GM18868 (cell line): ENCODE data around the gene CST9.
A peak's percentile ranks its signal among the peaks of the same experiment; 100 is the strongest.

Experiments
- ATAC-seq: cut with Tn5 transposase; IDR thresholded peaks from one replicate; pipeline ENCODE4 v1.9.1; 2021; ENCODE audit warnings: mild to moderate bottlenecking, moderate library complexity; ENCODE audit not compliant: unreplicated experiment

The CST9 gene

DNA sequence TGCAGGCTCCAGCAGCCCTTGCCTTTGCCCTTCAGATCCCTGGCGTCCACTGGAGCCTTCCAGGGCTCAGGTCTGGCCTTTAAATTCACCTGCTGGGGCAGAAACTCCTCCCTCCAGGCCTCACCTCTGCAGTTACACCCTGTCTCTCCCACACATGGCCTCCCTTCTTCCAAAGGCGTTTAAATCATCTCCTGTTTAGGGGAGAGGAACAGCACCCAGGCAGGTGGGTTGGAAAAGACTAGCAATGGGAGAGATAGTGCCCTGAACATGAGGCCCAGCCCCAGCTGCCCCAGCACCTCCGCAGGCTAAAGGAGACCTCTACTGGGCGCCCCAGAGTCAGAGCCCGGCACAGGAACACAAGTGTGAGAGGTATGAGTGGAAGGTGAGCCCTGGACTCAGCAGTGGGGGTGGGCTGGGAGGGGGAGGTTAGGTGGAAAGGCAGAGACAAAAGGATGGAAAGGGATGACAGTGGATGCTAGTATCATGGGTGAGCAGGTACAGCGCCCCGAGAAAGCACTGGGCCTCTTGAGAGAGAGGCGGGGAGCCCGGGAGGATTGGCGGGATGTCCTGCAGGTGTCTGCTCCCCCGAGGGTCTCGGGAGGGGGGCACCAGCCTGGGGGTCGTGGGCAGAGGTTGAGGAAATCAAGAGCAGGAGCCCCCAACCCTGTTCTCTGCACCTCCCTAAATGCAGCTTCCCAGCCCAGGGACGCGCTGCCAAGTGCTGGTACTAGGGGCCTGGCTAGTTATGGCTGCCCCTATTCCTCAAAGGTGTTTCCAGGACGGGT lies at the start of gene CST9:
Gene CST9 (minus strand): TSS at position 51 of the 785 bp plus-strand sequence. CDS start 53 bp downstream, outside the sequence.
- ATAC-seq = no peak

- no peak for ATAC-seq
Measured at GRCh38 chr20:23654717-23655116, 49.0 kb upstream of the CST9 start.

DNA sequence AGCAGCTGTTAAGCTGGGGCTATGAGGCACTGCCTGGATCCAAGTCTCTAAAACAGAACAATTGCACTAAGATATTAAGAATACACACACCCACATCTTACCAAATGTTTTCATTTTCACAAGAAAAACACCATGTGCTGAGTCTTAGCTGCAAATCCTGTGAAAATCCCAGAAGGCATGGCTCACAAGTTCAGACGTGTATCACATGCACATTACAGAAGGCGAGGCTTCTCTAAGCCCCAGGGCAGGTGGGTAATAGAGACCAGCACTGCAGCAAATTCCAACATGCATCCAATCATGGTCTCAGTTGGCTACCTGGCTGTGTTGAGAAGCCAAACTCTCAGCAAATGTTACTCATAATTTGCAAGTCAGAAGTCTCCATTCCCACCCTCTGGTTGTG lies 48.3 kb upstream of the CST9 start:
- no peak for ATAC-seq

DNA sequence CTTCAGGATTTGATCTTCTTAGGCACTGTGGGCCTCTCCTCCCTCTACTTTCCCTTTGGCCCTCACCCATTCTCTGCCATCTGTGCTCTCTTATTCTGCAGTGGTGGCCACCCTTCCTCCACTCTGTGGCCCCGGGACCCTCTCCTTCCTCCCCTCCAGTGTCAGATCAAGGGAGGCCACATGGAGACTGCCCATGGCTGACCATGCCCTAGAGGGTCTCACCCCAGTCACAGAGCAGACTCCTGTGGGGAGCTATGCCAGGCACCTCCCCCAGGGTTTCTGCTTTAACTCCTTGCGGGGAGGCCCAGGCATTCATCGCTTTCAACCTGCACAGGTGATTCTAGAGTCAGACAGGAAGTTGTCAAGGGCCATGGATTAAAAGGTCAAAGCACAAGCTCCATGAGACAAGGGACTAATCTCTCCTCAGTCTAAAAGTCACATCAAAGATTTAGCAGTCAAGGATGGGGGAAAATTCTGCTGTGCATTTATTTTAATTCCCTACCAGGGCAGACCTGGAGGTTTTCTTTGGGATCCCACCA lies 47.8 kb upstream of the CST9 start:
- no peak for ATAC-seq

GRCh38 chr20:23652926-23653325 lies 47.2 kb upstream of the CST9 start:
- ATAC-seq = no peak

DNA sequence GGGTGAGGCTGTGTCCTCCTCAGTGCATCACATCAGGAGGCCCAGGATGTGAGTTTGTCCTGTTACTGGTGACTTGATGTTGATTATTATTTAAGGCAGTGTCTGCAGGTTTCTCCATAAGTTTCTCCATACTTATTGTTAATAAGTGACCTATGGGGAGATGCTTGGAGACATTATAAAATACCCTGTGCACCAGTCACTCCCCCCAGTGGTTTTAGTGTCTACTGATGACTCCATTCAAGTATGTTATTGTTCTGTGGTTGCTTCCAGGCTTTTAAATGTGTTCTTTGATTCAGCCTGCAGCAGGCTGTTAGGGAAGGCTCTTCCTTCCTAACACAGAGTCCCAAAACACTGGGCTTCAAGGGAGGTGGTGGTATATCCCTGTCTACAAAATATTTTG lies 46.7 kb upstream of the CST9 start:
- ATAC-seq = no peak

- ATAC-seq = no peak
Measured at GRCh38 chr20:23651117-23651516, 45.4 kb upstream of the CST9 start.

DNA sequence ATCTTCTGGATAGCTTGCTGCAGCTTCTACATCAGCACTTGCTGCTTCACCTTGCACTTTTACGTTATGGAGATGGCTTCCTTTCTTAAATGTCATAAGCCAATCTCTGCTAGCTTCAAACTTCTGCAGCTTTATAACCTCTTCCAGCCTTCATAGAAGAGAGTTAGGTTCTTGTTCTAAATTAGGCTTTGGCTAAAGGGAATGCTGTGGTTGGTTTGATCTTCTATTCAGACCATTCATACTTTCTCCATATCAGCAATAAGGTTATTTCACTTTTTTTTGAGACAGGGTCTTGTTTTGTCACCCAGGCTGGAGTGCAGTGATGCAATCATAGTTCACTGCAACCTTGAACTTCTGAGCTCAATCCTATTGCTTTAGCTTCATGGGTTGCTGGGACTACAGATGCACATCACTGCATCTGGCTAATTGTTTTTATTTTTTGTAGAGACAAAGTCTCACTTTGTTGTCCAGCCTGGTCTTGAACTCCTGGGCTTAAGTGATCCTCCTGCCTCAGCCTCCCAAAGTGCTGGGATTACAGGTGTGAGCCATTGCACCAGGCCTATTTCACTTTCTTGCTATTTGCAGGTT lies 44.2 kb upstream of the CST9 start:
- no peak for ATAC-seq

GRCh38 chr20:23649242-23649641 lies 43.5 kb upstream of the CST9 start:
- ATAC-seq = no peak

GRCh38 chr20:23647346-23647745 lies 41.6 kb upstream of the CST9 start:
- ATAC-seq = no peak

- ATAC-seq = no peak
Measured at GRCh38 chr20:23646106-23646873, 40.6 kb upstream of the CST9 start.

- peak; percentile 49 for ATAC-seq
Measured at GRCh38 chr20:23645575-23645974, 39.9 kb upstream of the CST9 start.

- ATAC-seq = peak; percentile 45
Measured at GRCh38 chr20:23644164-23644563, 38.4 kb upstream of the CST9 start.

- peak; percentile 36 for ATAC-seq
Measured at GRCh38 chr20:23643659-23644058, 37.9 kb upstream of the CST9 start.

GRCh38 chr20:23641936-23642751 lies 36.4 kb upstream of the CST9 start:
- ATAC-seq = no peak

DNA sequence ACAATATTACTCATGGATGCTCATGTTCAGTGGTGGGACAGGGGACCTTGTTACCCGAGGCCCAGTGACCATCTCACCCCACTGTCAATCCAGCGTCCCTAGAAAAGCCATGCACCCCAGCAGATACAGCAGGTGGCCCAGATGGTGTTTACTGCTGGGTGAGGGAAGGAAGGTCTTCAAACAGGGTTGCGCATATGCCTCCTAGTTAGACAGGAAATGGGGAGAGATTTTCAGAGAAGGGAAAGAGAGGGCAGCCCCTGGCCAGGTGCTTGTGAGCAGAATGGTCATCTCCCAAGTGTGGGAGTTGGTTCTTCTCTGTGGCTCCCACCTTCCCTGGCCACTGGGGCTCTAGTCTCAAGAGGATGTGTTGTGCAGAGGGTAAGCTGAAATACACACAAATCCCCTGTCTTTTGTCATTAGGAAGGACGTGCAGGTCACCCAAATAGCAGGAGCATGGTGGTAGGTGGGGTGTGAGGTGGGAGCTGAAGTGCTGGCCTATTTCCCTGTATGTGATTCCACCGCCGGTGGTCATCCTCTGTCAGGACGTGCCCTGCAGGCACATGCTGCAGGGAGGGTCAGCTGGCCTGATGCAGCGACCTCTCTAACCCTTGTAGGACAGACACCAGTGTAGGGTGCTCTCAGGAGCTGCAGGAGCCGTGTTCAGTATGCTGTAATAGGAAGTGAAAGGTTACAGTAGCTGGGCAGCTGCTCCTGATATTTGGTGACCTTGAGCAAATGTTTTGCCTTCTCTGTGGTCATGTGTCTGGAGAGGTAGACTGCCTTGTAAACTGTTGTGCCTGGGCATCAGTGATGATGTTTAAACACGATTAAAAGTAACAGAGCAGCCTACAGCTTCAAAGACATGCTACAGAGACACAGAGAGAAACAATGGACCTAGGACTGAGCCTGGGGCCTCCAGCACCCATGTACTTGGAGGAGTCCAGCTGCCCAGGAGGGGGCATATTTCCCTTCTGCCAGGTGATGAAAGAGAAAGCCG lies 35.3 kb upstream of the CST9 start:
- no peak for ATAC-seq

- ATAC-seq = no peak
Measured at GRCh38 chr20:23640018-23640601, 34.4 kb upstream of the CST9 start.

GRCh38 chr20:23639490-23639958 lies 33.8 kb upstream of the CST9 start:
- ATAC-seq = no peak

- no peak for ATAC-seq
Measured at GRCh38 chr20:23638309-23638708, 32.6 kb upstream of the CST9 start.
